GM12864 (cell line): Measurements from ENCODE around the gene CTIF.

ENCODE experiments used
- DNase-seq: peaks from one replicate; pipeline ENCODE4 v3.0.0-alpha.2; 2011; ENCODE audit warnings: low read depth
- H3K4me3 ChIP-seq: 2 replicates; pipeline ENCODE4 v1.5.1; 2011; ENCODE audit warnings: mild to moderate bottlenecking, low read depth, low read length, control low read depth
- CTCF ChIP-seq: IDR thresholded peaks from 2 replicates; pipeline ENCODE4 v1.5.1; 2011; ENCODE audit warnings: low read depth, mild to moderate bottlenecking, moderate library complexity, low read length, control low read depth, inconsistent platforms; ENCODE audit errors: missing control alignments

The CTIF gene

GRCh38 chr18:48835119-48835518 lies 296.3 kb downstream of the CTIF start:
- no peak for TF ChIP-seq CTCF
- H3K4me3 ChIP-seq = no peak overlapping the region
- DNase-seq = no peak

- H3K4me3 ChIP-seq = no peak overlapping the region
- TF ChIP-seq CTCF = no peak
- DNase-seq = no peak
These were observed 296.9 kb downstream of the CTIF start for GRCh38 chr18:48835745-48836170.

DNA sequence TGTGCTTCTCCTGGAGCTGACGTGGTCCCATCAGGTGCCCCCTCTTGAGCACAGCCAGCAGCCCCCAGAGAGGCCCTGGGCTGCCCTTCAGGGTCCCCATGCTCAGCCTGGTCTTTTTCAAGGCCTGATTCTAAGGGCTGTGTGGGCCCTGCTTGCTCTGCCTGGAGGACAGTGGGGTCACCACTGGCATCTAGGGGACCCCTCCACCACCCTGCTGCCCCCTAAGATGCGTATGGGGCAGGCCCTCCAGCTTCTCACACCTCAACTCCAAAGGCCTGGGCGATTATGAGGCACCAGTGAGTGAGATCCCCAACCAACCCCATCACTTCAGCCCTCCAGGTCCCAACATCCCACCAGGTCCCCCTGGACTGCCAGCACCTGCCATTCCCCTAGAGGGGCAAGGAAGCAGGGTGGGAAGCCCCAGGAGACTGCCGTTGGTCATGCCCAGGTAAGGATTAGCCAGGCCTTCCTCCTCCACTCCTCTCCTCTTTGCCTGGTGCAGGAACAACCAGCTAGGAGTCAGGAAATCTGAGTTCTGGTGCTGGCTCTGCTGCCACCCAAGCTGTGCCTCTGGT lies 297.5 kb downstream of the CTIF start:
- DNase-seq = no peak
- TF ChIP-seq CTCF = no peak
- no peak overlapping the region for H3K4me3 ChIP-seq

- TF ChIP-seq CTCF = no peak
- H3K4me3 ChIP-seq = no peak overlapping the region
- DNase-seq = no peak
These were observed 298.2 kb downstream of the CTIF start for GRCh38 chr18:48836806-48837615.

- DNase-seq = no peak
- no peak for TF ChIP-seq CTCF
- H3K4me3 ChIP-seq = no peak overlapping the region
These were observed 298.8 kb downstream of the CTIF start for GRCh38 chr18:48837676-48838075.

- no peak overlapping the region for H3K4me3 ChIP-seq
- no peak for TF ChIP-seq CTCF
- no peak for DNase-seq
These were observed 299.4 kb downstream of the CTIF start for GRCh38 chr18:48838166-48838775.
